Endometrium (tissue), 2 donors: ENCODE results near the gene TAF13.
"Not testable (repeated sequence)": the region's sequence is repeated elsewhere in the genome, so short reads cannot be mapped to it uniquely, and the experiment has no call there.

Source experiments
- FAIRE-seq: peaks from 2 replicates; lab custom pipeline; 2012; peaks lifted over from hg19 to GRCh38; lab: Jason Lieb, UNC
- donor health status: control.
- donor health status: control.

TAF13 gene

DNA sequence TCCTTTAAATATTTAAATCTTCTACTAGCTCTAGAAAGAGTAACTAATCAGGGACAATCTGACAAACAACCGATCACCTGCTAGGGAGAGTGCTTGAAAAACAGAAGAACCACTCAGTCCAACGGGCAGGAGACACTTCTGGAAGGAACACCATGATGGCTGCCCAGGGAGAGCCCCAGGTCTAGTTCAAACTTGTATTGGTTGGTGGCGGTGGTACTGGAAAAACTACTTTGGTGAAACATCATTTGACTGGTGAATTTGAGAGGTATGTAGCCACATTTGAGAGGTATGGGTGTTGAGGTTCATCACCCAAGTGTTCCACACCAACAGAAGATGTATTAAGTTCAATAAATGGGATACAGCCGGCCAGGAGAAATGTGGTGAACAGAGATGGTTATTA, 29.1 kb downstream of the TAF13 start:
- FAIRE-seq = no peak

DNA sequence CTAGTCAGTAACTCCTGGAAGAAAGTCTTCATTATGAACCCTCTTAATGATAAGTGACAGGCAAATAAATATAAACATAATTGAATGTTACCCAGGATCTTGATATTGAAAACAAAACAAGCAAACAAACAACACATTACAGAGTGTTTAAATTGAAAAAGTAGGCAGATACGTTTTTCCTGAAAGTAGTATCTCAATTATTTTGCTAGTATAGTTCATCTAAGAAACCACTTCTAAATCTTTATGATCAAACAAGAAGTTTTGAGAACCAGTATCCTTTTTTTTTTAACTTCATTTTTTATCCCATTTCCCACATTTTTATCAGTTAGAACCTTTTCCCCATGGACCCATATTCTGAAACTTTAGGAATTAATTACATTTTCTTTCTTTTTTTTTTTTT, 30.2 kb downstream of the TAF13 start:
- no peak for FAIRE-seq

DNA sequence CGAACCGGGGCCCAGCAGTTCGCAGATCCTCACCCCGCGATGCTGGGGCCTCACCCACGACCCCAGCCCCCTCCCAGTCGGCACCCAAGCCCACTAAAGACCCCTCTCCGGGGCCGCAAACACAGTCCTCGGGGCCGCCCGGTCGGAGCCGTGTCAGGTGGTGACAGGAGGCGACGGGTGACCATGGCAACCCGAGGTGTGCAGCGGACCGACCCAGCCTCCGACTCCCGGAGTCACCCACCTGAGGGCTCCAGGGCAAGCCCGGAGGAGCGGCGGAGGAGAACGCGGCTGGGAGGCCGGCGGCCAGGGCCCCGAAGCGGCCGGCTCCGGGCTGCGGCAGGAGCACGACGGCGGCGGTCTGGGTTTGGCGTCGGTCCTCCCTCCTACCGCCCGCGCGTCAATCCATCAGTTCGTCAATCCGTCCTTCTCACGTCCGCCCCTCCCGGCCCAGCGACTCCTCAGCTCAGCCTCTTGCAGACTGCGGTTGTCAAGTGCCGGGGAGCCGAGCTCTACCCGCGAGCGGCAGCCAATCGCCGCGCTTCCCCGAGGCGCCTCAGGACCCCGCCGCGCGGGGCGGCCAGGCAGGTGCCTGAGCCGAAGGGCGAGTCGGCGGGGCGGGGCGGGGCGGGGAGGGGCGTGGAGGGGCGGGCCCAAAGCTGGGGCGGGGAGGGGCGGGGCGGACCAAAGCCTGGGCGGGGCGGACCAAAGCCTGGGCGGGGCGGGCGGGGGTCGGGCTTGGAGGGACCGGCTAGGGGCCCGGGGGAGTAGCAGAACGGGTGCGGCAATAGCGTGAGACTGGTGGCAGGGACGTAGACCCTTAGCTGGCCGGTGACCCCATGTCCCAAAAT, 34.0 kb downstream of the TAF13 start, which contains the start of gene WDR47:
Gene WDR47, minus strand, starts transcription at position 482 of the 848 bp plus-strand sequence. CDS start 18,590 bp downstream, outside the sequence.
- no peak for FAIRE-seq

DNA sequence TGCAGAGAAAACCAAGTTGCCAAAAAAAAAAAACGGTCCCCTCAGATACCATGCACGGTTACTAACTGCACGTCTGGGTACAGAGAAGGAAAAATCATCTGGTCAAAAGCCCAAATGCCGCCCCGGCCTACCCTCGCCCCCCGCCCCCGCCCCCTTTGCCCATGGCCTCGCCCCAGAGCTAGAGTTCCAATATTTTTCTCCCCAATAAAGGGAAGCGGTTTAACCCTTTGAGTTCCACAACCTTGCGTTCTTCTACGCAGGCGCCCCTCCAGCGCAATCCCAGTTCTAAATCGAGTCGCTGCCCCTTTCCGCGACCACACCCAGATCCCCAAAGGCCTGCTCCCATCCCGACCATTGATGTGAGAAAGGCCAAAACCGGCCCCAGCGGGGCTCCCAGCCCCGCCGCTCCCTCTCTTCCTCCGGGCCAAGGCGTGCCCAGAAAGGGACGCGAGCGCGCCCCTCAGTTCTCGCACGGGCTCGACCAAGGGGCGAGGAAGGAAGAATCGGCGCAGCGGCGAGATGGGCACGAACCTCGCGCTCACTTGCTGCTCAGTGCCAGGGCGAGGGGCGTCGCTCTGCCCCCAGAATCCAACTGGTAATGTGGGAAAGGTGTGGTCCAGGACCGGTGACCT, 34.7 kb downstream of the TAF13 start:
- FAIRE-seq = no peak

DNA sequence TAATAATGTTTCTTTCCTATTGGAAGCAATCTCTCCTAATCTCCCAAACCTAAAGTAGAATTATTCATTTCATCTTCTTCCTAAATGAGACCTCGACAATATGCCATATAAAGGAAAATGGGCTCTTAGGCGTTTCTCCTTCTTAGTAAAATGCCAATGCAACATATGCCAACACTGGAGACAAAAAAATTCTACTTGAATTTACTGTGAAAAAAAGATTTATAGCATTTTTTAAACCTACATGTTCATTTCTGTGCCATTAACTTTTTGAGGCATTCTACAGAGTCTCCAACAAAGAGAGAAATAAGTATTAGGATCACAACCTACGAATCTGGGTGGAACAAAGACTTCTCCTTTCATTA, 35.2 kb downstream of the TAF13 start:
- no peak for FAIRE-seq

DNA sequence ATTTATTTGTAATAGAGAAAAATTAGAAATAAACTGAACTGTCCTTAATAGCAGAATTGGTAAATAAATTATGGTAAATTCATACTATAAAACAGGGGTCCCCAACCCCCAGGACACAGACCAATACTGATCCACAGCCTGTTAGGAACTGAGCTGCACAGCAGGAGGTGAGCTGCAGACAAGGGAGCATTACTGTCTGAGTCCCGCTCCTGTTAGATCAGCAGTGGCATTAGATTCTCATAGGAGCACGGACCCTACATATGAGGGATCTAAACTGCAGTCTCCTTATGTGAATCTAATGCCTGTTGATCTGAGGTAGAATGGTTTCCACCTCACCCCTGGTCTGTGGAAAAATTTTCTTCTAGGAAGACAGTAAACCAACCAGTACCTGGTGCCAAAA, 41.4 kb downstream of the TAF13 start:
- no peak for FAIRE-seq

DNA sequence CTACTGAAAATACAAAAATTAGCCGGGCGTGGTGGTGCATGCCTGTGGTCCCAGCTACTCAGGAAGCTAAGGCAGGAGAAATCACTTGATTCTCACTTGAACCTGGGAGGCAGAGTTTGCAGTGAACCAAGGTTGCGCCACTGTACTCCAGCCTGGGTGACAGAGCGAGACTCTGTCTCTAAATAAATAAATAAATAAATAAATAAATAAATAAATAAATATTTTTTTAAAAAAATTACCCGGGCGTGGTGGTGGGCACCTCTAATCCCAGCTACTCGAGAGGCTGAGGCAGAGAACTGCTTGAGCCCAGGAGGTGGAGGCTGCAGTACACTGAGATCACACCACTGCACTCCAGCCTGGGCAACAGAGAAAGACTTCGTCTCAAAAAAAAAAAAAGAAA, 46.3 kb downstream of the TAF13 start:
- not testable (repeated sequence) for FAIRE-seq

DNA sequence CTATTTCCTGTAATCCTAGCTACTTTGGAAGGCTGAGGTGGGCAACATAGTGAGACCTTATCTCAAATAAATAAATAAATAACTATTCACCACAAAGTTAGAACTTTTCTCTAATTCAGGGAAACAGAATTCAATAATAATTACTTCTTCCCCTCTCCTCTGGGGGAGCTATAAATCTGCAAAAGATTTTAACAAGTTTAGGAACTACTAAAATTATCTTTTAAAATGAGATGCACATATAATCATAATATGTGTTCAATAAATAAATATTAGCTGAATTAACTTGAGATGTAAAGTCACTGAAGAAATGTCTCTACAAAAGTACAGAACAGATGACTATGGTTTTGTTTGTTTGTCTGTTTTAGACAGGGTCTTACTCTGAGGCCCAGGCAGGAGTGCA, 48.0 kb downstream of the TAF13 start:
- FAIRE-seq = no peak

DNA sequence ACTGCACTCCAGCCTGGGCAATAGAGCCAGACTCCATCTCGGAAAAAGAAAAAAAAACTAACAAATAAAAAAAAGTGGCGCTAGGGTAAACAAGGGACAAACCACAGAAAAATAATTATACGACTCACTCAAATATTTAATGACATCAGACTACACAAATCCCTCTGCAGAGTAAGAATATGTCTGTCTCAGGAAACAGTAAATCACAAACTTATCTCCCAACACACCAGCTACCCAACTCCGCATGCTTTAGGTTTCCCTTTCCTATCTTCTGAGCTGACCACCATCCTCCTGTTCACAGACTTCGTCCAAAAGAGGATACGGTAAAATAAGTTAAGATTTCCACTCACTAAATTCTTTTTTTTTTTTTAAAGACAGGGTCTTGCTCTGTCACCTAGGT, 50.1 kb downstream of the TAF13 start:
- FAIRE-seq = no peak

DNA sequence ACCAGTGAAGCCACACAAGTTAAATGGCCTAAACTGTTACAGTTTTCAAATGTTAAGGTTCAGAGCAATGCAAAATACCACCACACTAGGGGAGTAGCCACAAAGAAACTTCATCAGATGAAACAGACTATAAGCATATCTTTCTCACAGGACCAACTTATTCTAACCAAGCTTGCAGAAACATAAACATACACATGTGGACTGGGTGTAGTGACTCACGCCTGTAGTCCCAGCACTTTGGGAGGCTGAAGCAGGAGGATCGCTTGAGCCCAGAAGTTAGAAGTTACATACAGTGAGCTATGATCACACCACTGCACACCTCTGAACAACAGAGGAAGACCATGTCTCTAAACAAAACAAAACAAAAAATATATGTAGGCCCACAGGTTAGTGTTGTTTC, 51.2 kb downstream of the TAF13 start:
- no peak for FAIRE-seq

DNA sequence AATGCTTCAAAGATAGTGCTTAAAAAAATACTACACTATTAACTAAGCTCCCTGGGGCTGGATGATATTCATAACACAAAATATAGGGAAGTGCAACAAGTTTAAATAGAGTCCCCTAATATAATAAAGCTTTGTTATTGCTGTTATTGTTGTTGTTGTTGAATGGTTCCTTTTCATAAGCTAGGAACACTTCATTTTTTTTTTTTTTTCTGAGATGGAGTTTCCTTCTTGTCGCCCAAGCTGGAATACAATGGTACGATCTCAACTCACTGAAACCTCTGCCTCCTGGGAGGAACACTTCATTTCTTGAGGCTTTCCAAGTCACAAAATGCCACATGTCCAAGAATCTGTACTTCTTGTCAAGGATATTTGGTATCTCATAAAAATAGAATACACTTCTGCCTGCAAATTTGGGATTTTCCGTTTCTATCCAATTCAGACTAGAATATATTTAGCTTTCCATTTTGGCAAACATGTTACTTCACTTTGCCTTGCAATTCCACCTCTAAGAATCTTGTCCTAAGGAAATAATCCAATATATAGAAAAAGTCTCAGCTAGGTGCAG, 55.0 kb downstream of the TAF13 start:
- no peak for FAIRE-seq

DNA sequence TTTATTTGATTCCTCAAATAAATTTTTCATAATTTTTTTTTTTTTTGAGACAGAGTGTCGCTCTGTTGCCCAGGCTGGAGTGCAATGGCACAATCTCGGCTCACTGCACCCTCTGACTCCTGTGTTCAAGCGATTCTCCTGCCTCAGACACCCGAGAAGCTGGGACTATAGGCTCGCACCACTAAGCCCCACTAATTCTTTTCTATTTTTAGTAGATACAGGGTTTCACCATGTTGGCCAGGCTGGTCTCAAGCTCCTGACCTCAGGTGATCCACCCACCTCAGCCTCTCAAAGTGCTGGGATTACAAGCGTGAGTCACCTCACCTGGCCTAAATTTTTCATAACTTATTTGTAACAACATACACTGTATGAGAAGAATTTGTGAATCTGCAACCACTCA, 58.1 kb downstream of the TAF13 start:
- FAIRE-seq = not testable (repeated sequence)

DNA sequence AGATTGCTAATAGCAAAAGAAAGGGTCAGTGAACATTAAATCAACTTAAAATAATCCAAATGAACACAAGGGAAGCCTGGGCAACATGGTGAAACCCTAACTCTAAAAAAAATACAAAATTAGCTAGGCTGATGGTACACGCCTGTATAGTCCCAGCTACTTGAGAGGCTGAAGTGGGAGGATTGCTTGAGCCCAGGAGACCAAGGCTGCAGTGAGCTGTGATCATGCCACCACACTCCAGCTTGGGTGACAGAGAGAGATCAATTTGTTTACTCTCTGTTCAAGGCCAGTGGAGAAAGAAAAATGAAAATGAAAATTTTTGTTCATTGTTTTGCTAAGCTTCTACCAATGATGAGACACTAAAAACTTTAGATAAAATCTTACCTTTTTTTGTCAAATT, 58.7 kb downstream of the TAF13 start:
- FAIRE-seq = no peak
